NCI-H1092 treated with DMSO at 0.1 percent for 48 hours (cell line): Measurements from ENCODE around the gene AKAP12.
"Not testable (repeated sequence)": the region's sequence is repeated elsewhere in the genome, so short reads cannot be mapped to it uniquely, and the experiment has no call there.

ENCODE experiments used
- DNase-seq: peaks from one replicate; lab custom pipeline; 2025; lab: John Stamatoyannopoulos, UW

Gene AKAP12

DNA sequence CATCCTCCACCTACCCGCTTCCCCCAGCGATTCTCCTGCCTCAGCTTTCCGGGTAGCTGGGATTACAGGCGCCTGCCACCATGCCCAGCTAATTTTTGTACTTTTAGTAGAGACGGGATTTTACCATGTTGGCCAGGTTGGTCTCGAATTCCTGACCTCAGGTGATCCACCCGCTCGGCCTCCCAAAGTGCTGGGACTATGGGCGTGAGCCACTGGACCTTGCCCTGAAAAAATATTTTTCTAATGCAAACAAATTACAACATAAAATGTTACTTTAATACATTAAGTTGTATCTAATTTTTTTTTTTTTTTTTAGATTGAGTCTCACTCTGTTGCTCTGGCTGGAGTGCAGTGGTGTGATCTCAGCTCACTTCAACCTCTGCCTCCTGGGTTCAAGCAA is 142.9 kb downstream of the AKAP12 start:
- DNase-seq, result not testable (repeated sequence)

DNA sequence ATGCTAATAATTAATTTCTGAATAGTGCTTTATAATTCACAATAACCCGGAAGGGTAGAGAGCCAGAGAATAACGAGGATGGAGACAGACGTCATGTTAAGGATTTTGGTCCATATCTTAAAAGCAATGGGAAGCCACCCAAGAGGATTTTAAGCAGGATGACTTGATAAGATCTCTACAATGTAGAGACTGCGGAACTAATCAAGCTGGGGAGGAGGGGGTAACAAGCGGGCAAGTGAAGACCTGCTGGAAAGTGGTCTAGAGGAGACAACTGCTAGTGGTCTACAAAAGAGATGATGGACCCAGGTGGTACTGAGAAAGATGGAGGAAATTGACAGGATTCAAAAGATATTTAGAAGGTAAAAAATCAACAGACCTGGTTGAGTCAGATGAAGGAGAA is 144.4 kb downstream of the AKAP12 start:
- no peak for DNase-seq

DNA sequence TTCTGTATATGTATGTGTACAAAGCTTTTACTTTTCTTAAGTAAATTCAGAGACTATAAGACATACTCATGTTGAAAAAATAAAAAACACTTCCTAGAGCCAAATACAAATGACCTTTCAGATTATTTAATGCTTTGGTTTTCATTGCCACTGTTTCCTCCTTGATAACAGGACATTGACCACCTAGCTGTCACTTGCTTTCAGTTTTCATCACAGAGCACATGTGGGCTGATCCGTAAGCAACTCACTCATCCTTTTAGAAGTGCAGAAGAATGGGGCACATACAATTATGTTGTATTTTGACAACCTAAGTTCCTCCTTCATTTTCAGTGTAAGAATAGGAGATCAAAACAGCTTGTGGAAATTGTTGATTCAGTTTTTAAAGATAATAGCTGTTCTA is 145.4 kb downstream of the AKAP12 start:
- no peak for DNase-seq

DNA sequence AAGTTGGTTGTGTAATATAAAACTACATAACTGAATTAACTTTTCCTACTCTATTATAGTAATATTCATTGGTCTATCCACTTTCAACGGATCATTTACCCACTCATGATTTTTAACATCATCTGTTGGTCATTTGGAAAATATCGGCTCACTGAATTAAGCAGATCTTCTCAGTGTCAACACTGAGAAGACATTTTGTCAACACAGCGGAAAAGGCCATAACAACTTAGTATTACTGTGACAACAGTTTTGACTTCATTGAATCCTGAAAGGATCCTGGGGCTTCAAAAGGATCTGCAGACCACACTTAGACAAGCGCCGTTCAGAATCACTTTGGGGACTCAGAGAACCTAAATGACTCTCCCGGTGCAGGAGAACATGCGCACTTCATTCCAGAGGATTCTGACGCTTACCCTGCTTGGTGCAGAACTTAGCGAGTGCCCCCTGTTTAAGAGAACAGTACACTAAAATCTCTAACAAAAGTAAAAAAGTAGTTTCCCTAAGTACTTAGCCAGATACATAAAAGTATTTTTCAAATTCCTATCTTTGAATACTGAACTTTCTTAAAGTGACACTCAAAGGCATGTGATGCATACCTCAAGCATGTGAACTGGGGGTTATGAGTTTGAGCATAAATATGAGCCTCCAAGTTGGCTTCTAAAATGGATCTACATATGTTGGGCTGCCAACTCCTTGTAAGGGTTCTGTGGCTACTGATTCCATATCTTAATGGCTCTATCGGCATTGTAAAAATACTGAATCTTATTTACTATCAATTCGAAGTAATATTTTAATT is 147.6 kb downstream of the AKAP12 start:
- DNase-seq, result no peak

DNA sequence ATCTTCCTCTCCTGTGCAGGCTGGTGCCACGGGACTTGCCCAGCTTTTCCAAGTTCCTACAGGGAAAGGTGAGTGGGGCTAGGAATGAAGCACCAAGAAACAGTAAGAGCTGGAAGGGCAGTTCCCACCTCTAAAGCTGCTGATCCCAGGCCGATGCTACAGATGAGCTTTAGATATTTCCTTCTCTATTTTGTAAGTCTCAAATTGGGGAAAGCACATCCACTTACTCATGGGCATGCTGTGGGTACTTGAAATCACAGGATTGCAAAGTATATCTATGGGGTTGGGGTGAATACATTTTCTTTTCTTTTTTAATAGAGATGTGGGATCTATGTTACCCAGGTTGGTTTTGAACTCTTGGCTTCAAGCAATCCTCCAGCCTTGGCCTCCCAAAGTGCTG is 148.5 kb downstream of the AKAP12 start:
- DNase-seq, result no peak

DNA sequence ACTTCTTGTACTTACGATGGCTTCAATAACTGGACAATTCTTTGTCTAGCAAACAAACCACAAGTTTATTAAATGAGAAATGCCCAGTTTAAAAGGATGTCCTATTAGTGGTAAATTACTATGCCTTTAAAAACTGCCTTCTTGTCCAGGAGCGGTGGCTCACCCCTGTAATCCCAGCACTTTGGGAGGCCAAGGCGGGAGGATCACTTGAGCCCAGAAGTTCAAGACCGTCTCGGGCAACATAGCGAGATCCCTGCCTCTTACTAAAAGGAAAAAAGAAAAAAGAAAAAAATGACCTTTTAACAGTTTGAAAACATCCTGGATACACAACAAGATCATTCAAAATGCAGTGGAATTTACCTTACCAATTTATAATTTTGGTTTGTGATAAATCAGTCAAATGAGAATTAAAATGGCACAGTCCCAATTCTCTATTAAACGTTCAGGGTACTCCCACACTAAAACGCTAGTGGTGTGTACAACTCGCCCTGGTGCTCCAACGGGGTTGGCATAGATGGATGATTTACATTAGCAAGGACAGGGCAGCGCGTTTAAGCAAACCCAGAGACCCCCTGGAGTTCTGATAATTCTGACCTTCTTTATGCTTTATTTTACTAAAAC is 149.3 kb downstream of the AKAP12 start:
- DNase-seq, result no peak

DNA sequence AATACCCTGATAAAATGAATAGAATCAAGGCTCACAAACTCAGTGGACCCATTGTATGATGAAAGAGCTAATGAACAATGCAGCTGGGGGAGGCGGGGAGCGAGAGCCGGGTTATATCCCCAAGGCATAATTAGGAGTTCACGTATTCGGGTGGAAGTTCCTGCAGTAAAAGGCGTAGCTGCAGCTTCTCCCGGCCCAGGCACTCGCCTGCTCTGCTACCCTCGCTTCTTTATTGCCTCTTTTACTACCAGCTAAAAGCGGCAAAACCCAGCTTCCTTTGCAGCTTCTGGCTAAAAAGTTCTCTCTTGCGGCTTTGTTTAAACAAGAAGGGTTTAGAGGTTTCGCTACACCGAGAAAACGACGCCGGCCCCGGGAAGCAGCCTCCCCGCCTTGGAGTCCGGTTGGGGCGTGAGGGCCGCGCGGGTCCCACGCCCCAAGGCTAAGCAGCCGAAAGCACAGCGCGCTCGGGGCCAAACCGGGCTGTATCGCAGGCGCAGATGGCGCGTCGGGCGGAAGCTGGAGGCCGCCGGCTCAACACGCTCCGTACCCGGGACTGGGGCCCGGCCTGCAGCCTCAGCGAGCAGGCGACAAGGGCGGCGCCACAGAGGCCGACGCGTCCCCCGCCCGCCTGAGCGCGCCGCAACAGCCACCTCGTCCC is 150.0 kb downstream of the AKAP12 start:
- peak; percentile 75 for DNase-seq

DNA sequence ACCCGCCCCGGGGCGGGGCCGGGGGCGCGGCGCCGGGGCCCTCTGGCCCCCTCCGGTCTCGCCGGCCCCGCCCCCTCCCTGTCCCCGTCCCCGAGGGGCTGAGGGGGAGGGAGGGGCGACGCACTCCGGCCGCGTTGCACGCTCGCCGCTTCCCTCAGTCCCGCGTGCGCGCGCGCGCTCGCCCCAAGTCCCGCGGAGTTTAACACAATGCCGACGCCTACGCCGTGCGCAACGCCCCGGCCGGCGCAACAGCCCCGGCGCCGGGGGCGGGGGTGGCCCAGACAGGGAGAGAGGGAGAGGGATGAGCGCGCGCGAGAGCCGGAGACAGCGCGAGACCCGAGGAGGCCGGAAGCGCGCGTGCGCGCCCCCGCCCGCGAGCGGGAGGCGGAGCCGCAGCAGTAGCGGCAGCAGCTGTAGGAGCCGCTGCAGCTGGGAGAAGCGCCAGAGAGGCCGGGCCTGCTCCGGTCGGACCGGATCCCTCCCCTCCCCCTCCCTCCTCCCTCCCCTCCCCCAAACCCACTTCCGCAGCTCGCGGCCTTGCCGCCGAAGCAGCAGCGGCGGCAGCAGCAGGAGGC is 150.6 kb downstream of the AKAP12 start:
- DNase-seq, result peak; percentile 97

DNA sequence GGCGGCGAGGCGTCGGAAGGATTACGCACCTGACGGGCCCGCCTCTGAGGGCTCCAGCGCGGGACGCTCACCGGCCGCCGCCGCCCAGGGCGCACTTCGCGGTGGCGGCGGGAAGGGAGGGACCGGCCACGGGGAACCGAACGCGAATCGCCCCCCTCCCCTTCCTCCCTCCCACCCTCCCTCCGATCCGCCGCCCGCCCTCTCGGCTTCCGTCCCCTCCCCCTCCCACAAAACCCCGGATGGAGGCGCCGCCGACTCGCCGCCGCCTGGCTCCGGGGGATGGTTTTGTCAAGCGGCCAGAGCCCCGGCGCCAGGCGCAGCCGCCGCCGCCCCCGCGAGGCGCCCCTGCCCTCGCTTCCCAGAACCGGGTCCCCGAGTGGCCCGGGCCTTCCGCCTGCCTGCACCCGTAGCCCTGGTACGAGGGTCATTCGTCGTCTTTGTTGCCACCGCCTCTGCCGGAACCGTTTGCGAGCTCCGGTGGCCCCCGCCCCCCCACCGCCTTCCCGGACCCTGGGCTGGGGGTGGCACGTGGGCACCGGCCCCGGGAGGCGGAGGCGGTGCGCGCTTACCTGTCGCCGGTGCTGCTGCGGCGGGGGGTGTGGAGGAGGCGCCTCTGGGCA is 151.2 kb downstream of the AKAP12 start:
- peak; percentile 46 for DNase-seq

DNA sequence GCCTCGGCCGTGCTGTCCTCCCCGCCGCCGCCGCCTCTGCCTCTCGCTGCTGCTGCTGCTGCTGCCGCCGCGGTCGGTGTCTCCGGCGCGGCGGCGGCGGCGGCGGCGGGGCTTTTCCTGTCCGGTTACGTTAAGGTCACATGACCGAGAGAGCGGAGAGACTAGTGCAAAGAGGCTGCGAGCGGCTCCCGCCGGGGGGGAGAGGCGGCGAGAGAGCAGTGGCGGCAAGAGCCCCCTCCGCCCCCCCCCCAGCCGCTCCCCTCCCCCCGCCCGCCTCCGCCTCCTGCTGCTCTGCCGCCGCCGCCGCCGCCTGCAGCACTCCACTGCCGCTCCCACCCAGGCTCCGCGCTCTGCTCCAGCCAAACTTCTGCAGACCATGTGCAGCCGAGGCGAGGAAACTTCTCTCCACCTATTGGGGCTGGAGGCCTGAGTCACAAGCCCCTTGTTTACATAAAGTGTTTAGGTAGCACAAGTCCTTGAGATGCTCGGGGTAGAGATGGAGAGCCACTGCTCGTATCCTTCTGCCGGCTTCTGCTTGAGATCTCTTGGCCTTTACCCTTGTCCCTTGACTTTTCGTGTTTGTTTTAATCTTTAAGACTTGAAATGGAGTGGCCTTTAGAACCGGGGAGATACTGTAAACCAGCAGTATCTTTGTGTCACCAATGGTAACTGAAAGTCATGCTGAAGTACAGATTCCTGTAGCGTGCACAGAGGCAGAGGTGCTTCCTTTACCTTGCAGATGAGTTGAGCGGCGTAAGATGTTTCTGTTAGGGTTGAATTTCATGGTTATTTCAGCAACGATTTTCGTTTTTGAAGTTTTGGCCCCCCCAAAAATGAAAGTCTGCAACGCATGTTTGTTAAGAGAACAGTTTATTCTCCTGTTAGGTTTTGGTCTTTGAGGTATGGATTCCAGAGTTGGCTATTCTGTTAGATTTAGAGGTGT is 152.0 kb downstream of the AKAP12 start, which contains the start of gene ZBTB2:
TSS of gene ZBTB2 (minus strand) at position 89 of the 943 bp plus-strand sequence. CDS start 17,922 bp downstream, outside the sequence.
- DNase-seq, result peak; percentile 53

DNA sequence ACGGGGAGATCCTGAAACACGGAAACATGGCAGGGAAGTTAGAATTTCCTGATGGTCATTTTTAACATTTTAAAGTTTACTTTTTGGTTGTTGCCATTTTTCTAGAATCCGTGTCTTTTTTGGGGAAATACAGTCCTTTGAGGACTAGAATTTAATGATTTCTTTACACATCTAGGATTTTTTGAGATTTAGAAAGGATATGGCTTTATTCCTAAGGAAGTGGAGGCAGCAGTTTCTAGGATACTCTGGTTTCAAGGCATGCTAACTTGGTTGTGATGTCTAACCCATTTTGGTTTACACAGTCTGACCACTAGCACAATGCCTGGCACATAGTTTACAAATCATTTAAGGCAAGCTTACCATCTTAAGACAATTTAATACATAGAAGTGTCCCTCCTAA is 152.7 kb downstream of the AKAP12 start:
- DNase-seq, result no peak

DNA sequence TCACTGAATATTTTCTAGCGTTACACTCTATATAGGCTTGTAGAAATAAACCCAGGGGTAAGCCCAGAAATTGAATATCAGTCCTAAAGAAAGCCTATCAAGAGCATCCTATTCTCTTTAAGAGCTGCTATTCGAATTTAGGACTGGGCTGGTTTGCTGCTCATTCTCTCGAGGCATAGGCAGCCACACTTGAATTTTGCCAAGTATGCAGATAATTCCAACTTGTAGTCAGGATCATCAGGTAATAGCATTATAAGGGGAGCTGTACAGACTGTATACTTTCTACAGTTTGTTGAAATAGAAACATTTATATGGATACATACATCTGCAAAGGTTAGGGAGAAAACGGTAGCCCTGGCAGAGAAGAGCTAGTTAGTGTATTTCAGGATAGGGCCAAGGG is 153.6 kb downstream of the AKAP12 start:
- no peak for DNase-seq

DNA sequence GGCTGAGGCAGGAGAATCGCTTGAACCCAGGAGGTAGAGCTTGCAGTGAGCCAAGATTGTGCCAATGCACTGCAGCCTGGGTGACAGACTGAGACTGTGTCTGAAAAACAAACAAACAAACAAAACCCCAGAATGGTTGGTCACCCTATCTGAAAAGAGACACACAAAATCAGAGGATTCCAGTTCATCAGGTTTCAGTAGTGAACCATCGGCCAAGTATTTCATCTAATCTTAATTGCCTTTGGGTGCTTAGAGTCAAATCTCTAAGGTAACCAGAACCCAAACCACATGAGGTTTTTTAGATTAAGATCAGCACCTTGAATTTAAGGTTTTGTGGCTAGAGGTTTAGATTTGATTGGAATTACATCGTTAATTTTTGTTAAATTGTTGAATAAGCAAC is 159.9 kb downstream of the AKAP12 start:
- DNase-seq, result no peak

DNA sequence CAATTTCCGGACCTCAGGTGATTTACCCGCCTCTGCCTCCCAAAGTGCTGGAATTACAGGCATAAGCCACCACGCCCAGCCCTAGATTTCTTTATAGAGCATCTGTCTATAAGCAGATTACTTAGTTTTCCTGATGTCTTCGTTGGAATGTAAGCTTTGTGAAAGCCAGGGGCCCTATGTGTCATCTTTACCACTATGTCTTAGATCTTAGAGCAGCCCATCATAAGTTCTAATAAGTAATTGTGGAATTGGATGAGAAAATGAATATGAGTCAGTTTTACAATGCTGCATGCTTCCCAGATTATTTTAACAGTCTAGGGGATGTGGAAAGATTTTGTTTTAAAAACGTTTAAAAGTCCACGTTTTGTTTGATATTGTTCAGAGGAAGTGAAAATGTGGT is 160.7 kb downstream of the AKAP12 start:
- DNase-seq, result no peak

DNA sequence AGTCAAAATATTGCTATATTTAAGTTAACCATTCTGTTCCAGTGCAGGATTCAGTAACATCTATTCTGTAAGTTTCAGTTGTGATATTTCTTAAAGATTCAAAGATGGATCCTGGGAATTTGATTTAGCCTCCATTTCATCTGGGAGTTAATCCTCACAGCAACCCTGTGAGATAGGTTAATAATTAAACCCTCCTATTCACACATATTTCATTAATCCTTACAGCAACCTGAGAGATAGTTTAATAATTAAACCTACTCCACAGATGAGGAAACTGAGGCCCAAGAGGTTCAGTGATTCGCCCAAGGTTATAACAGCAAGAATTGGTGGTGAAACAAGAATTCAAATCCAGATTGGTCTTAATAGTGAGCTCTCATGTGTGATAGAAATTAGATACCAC is 162.5 kb downstream of the AKAP12 start:
- DNase-seq, result no peak

DNA sequence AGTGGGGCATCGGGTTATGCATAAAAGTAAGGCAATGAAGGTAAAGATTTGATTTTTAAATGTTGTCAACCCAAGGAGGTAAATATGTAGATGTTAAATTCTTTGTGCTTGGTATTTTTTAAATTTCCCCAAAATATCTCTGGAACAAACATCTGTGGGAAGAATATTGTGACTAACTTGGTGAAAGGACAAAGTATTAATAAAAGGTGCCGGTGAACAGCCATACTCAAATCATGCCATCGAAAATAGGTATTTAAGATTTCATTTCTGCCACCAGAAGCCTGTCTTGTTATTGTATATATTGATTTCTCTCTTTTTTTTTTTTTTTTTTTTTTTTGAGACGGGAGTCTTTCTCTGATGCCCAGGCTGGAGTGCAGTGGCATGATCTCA is 164.1 kb downstream of the AKAP12 start:
- no peak for DNase-seq
